Fibroblast of villous mesenchyme (primary cell): ENCODE measurements around the gene ARHGEF4. TPM values are rescaled to one million over a fixed set of nuclear protein-coding genes. Genes with fewer than 3 reads are reported as not detected.
"Not testable (repeated sequence)": the region's sequence is repeated elsewhere in the genome, so short reads cannot be mapped to it uniquely, and the experiment has no call there.

Experiments used
- DNase-seq: peaks from one replicate; pipeline ENCODE4 v3.0.0-alpha.2; 2010; ENCODE audit warnings: low read depth
- H3K4me3 ChIP-seq: 2 replicates; pipeline ENCODE4 v1.5.1; 2011; ENCODE audit warnings: low read depth, mild to moderate bottlenecking, low read length
- CTCF ChIP-seq: IDR thresholded peaks from 2 replicates; pipeline ENCODE4 v1.5.1; 2012; ENCODE audit warnings: low read depth, mild to moderate bottlenecking, low read length; ENCODE audit not compliant: insufficient read depth
- total RNA-seq: library from RNA; depleted of rRNA; stranded (reverse); fragments of >200 nt; gene quantifications from 2 replicates; pipeline ENCODE4 v1.2.3, GENCODE V29; 2012

The ARHGEF4 gene
- total RNA-seq, 1 donor: 0.86 TPM

DNA sequence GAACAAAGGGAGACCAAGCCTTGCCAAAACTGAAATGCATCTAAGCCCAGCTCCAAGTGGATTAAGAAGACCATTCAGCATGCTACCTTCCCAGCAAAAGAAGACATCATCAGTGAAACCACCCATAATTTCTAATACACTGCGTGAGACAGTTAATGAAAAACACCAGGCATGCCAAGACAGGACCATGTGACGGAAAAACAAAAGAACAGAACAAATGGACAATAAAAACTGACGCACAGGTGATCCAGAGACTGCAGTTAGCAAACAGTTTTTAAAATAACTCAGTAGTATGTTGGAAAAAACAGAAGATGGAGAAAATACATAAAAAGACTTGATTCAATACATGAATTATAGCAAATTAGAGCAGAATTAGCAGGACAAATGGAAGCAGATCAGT lies 241.3 kb downstream of the ARHGEF4 start:
- H3K4me3 ChIP-seq: no peak overlapping the region
- TF ChIP-seq CTCF: no peak
- DNase-seq: no peak

GRCh38 chr2:131079931-131080330 lies 243.2 kb downstream of the ARHGEF4 start:
- not testable (repeated sequence) for DNase-seq, H3K4me3 ChIP-seq

DNA sequence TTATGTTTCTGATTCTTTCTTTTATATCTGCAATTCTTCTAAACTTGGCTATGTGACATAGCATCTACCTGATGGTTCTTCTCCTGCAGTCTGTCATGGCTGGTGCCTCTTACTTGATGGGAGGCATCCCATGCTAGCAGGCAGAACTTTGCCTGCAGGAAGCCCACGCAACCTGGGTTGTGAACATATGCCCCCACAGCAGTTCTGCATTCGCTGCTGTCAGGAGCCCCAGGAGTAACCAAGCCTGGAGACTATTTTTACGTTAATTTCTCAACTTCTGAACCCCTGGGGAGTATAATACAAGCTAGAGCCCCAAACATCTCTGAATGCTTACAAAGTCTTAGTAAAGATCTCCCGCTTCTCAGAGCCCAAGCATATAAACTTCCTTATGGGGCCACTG lies 244.5 kb downstream of the ARHGEF4 start:
- DNase-seq: no peak
- no peak overlapping the region for H3K4me3 ChIP-seq
- no peak for TF ChIP-seq CTCF

GRCh38 chr2:131085646-131086045 lies 248.9 kb downstream of the ARHGEF4 start:
- DNase-seq: no peak

DNA sequence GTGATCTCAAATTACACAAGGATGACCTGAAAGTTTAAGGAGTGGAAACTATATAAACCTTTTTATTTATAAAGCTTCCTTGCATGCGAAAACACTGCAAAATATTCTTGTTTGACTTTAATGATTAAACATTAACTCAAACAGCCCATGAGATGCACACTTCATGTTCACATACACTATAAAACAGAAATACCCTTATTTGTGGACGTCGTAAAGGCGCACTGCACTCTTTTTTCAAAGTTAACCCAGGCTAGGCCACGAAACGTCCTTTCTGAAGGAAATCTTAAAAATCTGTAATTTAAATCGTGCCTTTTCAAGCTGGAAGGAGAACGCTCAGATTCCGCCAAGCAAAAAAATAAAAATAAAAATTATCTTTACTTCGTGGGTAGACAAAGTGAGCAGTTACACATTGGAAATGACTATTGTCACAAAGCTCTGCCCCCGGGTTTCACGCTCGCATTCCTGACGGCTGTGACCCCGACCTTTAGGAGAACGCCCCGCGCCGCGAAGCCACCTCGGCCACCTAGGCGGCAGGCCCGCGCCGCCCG lies 255.8 kb downstream of the ARHGEF4 start:
- DNase-seq: no peak
- TF ChIP-seq CTCF: no peak
- H3K4me3 ChIP-seq: peak overlapping the region; percentile 77

More at GRCh38 chr2:131085646-131086045, 248.9 kb downstream of the ARHGEF4 start:
- no peak for TF ChIP-seq CTCF
- H3K4me3 ChIP-seq: no peak overlapping the region

GRCh38 chr2:131093006-131093695 lies 256.4 kb downstream of the ARHGEF4 start, which contains the start of gene FAM168B:
FAM168B (minus strand) TSS chr2:131093460; CDS start chr2:131082646, 10,814 bp downstream.
- peak; percentile 90 for DNase-seq
- peak within 1 kb of the TSS; percentile 77 for H3K4me3 ChIP-seq
- TF ChIP-seq CTCF: no peak

DNA sequence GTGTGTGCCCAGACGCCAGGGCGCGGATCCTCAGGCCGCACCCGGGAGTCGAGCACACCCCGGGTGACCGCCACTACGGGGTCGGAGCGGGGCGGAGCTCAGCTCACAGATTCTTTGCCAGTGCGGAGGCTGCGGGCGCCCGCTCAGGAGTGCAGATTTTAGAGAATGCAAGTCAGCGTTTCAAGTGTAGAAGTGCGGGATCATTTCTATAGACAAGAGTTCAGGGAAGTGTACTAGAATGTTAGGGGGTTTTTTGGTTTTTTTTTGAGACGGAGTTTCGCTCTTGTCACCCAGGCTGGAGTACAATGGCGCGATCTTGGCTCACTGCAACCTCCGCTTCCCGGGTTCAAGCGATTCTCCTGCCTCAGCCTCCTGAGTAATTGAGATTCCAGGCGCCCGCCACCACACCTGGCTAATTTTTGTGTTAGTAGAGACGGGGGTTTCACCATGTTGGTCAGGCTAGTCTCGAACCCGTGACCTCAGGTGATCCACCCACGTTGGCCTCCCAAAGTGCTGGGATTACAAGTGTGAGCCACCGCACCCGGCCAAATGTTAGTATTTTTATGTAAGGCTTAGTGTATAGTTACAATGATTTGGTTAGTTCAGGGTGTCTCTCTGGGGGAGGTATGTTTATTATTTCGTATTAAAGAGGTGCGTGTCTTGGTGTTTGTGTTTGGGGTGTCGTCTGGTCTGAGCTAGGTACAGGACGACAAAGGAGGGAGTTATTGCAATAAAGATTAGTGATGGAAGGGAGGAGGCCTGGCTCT lies 257.2 kb downstream of the ARHGEF4 start:
- no peak for TF ChIP-seq CTCF
- H3K4me3 ChIP-seq: peak overlapping the region; percentile 77
- DNase-seq: no peak
